ENCODE results near the gene CCR9. TPM values are rescaled to one million over a fixed set of nuclear protein-coding genes. Genes with fewer than 3 reads are reported as not detected.
A peak's percentile ranks its signal among the peaks of the same experiment; 100 is the strongest.

The CCR9 gene
- total and polyA plus RNA-seq, 8 donors: 0.08 to 1.2 (median 1.1) TPM; not detected in 5

GRCh38 chr3:45938043-45938435, 51.7 kb downstream of the CCR9 start:
- peaks cover 8 to 76% (median 57%) of the 10 kb centered on the region in 4 donors for H3K36me3 ChIP-seq
- H3K9me3 ChIP-seq: no peaks in the 10 kb centered on the region
- TF ChIP-seq POLR2A (IDR thresholded peaks at IDR 0.05) (no peak), POLR2AphosphoS5 (IDR thresholded peaks at IDR 0.05) (no peak), CTCF (IDR thresholded peaks at IDR 0.05) (no peak), EP300 (IDR thresholded peaks at IDR 0.05) (no peak)
- peaks cover 19 to 33% (median 24%) of the 10 kb centered on the region in 4 donors for H3K4me1 ChIP-seq
- no peak overlapping the region for H3K4me3 ChIP-seq
- WGBS, 5 donors: 96 to 99% (median 97%) methylated on average over 4 of the region's 4 CpGs
- DNase-seq: no peak
- no peaks in the 10 kb centered on the region for H3K27me3 ChIP-seq
- intact Hi-C loops (cut with DNase I; ENCODE audit: low total_unique reads): loop anchor here (2.0 kb wide), 1 partner anchor 141 kb away; no protein-coding TSS in a partner anchor
- no peak overlapping the region for H3K27ac ChIP-seq

- H3K4me1 ChIP-seq: peaks cover 20 to 33% (median 24%) of the 10 kb centered on the region in 4 donors
- no peak overlapping the region for H3K4me3 ChIP-seq
- H3K36me3 ChIP-seq: peaks cover under 1 to 71% (median 50%) of the 10 kb centered on the region in 4 donors
- intact Hi-C loops (cut with DNase I; ENCODE audit: low total_unique reads): loop anchor here (2.0 kb wide), 1 partner anchor 140 kb away; no protein-coding TSS in a partner anchor
- H3K27me3 ChIP-seq: no peaks in the 10 kb centered on the region
- H3K27ac ChIP-seq: peak overlapping the region in 1 of 5 donors; percentile 14
- TF ChIP-seq POLR2AphosphoS5 (IDR thresholded peaks at IDR 0.05) (peak in 1 of 3 donors; percentile 65), CTCF (IDR thresholded peaks at IDR 0.05) (peak in 5 of 7 experiments; percentile 85 to 94 (median 88)), EP300 (IDR thresholded peaks at IDR 0.05) (no peak), POLR2A (IDR thresholded peaks at IDR 0.05) (no peak)
- WGBS, 5 donors: 18 to 26% (median 22%) methylated on average over 4 of the region's 4 CpGs
- peak; percentile 91 to 96 for DNase-seq
- H3K9me3 ChIP-seq: no peaks in the 10 kb centered on the region
These were observed 52.5 kb downstream of the CCR9 start for GRCh38 chr3:45938864-45939263.

GRCh38 chr3:45939341-45939771, 53.0 kb downstream of the CCR9 start:
- DNase-seq: no peak
- intact Hi-C loops (cut with DNase I; ENCODE audit: low total_unique reads): loop anchor here (2.0 kb wide), 1 partner anchor 139 kb away; no protein-coding TSS in a partner anchor
- Histone ChIP-seq H3K9me3 (no peaks in the 10 kb centered on the region), H3K4me1 (peaks cover 20 to 33% (median 24%) of the 10 kb centered on the region in 4 donors), H3K27me3 (no peaks in the 10 kb centered on the region), H3K4me3 (no peak overlapping the region), H3K27ac (peak overlapping the region in 1 of 5 donors; percentile 14), H3K36me3 (peaks cover 0 to 66% (median 46%) of the 10 kb centered on the region in 4 donors)
- WGBS, 5 donors: 32 to 53% (median 49%) methylated on average over 5 of the region's 5 CpGs
- TF ChIP-seq CTCF (IDR thresholded peaks at IDR 0.05) (no peak), POLR2AphosphoS5 (IDR thresholded peaks at IDR 0.05) (no peak)

GRCh38 chr3:45940004-45940780, 53.8 kb downstream of the CCR9 start:
- Histone ChIP-seq H3K27me3 (no peaks in the 10 kb centered on the region), H3K36me3 (peaks cover 0 to 64% (median 44%) of the 10 kb centered on the region in 4 donors)

More at GRCh38 chr3:45940004-45940780, 53.8 kb downstream of the CCR9 start:
- no peak overlapping the region for H3K4me3 ChIP-seq
- TF ChIP-seq POLR2AphosphoS5 (IDR thresholded peaks at IDR 0.05) (no peak), POLR2A (IDR thresholded peaks at IDR 0.05) (no peak), CTCF (IDR thresholded peaks at IDR 0.05) (no peak), EP300 (IDR thresholded peaks at IDR 0.05) (no peak)
- H3K9me3 ChIP-seq: no peaks in the 10 kb centered on the region
- peaks cover 20 to 33% (median 24%) of the 10 kb centered on the region in 4 donors for H3K4me1 ChIP-seq
- no peak for DNase-seq
- 62 to 72% (median 68%) methylated on average over 7 of the region's 7 CpGs for WGBS, 5 donors
- intact Hi-C loops (cut with DNase I; ENCODE audit: low total_unique reads): loop anchor here (10.0 kb wide), 1 partner anchor 435 kb away; the partner anchor contains the start of gene CCR5
- H3K27ac ChIP-seq: peak overlapping the region in 1 of 5 donors; percentile 14

Data from stomach (tissue), 9 donors.